ENCODE measurements around the gene CRADD. TPM values are rescaled to one million over a fixed set of nuclear protein-coding genes. Genes with fewer than 3 reads are reported as not detected.

CRADD gene
- total RNA-seq, 4 donors from 2014 or later, result 51.0 to 86.3 (median 56.6) TPM

DNA sequence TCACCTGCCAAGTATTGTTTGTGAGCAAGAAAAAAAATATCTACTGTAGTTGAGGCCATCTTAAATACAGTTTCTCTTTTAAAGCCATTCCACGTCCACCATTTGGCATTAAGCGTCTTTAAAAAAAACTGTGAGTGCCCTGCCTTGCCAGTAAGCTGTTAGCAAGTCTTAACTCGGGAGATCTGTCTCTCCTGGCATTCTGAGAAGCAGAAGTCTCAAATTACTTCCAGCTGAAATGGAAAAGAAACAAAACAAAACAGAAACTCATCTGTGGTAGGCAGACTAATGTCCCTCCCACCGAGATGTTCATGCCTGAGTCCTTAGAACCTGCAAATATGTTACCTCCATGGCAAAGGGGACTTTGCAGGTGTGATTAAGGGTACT, 126.2 kb downstream of the CRADD start:
- Histone ChIP-seq H3K27ac (peak overlapping the region; percentile 19 to 82 (median 60)), H3K9me3 (no peaks in the 10 kb centered on the region), H3K36me3 (no peaks in the 10 kb centered on the region), H3K4me3 (no peak overlapping the region), H3K4me1 (peaks cover 2 to 40% (median 21%) of the 10 kb centered on the region in 4 donors), H3K27me3 (no peaks in the 10 kb centered on the region)
- TF ChIP-seq EP300 (IDR thresholded peaks at IDR 0.05) (peak in 1 of 2 donors; percentile 43), POLR2A (IDR thresholded peaks at IDR 0.05) (no peak)
- 22 to 32% methylated on average over 4 of the region's 4 CpGs for WGBS, 2 donors
- DNase-seq (ENCODE audit: low spot score in 2 of 2), result no peak

DNA sequence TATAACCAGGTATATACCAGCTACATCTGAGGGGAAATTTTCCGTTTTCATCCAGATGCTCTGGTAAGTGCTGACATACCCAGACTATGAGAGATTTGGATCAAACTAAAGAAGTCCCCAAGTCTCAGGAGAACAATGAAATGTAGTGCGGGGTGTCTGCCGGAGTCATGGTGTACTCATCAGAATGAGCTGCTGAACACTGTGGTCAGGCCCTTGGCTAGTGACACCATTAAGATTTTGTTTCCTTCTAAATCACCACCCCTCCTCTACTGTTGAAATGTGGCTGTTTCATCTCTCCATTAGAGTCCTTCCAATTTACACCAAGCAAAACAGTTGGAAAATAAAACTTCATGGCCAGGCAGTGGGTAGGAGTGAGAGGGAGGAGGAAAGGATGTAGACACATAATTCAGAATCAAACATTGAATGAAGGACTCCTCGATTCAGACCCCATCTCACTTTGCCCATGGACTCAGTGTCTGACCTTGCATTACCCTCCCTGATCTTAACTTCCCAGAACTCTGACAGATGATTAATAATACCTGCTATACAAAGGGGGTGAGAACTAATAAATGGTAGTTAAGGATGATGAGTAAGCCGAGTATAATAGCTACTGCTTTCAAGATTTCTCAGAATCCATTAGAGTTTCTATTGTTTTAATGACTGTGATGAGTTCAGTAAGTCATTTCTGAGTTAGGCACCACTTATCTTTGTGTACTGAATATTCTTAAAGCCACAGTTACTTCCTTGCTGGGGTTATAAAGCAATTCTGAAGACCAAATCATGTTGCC, 127.4 kb downstream of the CRADD start:
- H3K36me3 ChIP-seq, result no peaks in the 10 kb centered on the region
- H3K4me1 ChIP-seq, result peaks cover 2 to 44% (median 21%) of the 10 kb centered on the region in 4 donors
- H3K4me3 ChIP-seq, result no peak overlapping the region
- no peaks in the 10 kb centered on the region for H3K27me3 ChIP-seq
- no peaks in the 10 kb centered on the region for H3K9me3 ChIP-seq
- TF ChIP-seq POLR2A (IDR thresholded peaks at IDR 0.05), result no peak
- TF ChIP-seq, protein P1, sequence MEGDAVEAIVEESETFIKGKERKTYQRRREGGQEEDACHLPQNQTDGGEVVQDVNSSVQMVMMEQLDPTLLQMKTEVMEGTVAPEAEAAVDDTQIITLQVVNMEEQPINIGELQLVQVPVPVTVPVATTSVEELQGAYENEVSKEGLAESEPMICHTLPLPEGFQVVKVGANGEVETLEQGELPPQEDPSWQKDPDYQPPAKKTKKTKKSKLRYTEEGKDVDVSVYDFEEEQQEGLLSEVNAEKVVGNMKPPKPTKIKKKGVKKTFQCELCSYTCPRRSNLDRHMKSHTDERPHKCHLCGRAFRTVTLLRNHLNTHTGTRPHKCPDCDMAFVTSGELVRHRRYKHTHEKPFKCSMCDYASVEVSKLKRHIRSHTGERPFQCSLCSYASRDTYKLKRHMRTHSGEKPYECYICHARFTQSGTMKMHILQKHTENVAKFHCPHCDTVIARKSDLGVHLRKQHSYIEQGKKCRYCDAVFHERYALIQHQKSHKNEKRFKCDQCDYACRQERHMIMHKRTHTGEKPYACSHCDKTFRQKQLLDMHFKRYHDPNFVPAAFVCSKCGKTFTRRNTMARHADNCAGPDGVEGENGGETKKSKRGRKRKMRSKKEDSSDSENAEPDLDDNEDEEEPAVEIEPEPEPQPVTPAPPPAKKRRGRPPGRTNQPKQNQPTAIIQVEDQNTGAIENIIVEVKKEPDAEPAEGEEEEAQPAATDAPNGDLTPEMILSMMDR (IDR thresholded peaks at IDR 0.05), result no peak
- TF ChIP-seq EP300 (IDR thresholded peaks at IDR 0.05), result no peak
- WGBS, 2 donors, result 63 to 66% methylated on average over 5 of the region's 5 CpGs
- H3K27ac ChIP-seq, result peak overlapping the region; percentile 54 to 82 (median 76)
- no peak for DNase-seq (ENCODE audit: low spot score in 2 of 2)

DNA sequence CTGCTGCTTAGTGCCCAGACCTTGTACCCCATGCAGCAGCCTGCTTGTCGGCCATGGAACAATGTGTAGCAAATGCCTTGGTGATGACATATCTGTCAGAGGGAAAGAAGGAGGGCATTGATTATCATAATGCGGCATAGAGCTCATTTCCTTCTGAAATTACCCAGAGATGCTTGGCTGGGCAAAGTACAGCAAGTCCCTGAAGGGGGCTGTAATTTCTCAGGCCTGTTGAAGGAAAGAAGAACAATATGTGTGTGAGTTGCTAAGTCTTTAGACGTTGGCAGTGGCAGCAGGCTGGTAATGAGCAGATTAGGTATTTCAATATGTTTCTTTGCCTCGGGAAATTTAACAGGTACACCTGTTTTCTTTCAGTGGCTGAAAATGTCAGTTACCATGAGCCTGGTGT, 128.6 kb downstream of the CRADD start:
- H3K4me3 ChIP-seq, result no peak overlapping the region
- TF ChIP-seq POLR2A (IDR thresholded peaks at IDR 0.05), result no peak
- TF ChIP-seq EP300 (IDR thresholded peaks at IDR 0.05), result peak; percentile 23 to 87
- DNase-seq (ENCODE audit: low spot score in 2 of 2), result no peak
- no peaks in the 10 kb centered on the region for H3K27me3 ChIP-seq
- no peaks in the 10 kb centered on the region for H3K36me3 ChIP-seq
- H3K27ac ChIP-seq, result peak overlapping the region; percentile 22 to 82 (median 68)
- WGBS, 2 donors, result 48 to 64% methylated on average over 4 of the region's 4 CpGs
- H3K4me1 ChIP-seq, result peaks cover 2 to 55% (median 21%) of the 10 kb centered on the region in 4 donors
- no peaks in the 10 kb centered on the region for H3K9me3 ChIP-seq

DNA sequence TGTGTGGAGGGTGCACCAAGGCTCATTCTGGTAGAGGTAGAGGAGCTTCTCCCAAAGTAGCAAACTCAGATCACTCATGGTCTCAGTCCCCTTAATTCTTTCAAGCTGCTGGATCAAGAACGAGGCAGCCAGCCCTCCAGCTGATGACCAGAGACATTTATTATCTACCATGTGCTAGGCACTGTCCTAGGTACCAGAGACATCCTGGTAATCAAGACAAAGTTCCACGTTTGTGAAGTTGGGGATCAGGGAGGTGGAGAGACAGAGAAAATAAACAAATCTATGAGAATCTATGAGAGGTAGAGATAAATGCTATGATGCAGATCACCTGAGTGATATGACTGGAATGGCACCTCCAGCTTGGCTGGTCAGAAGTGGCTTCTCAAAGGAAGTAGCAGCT, 130.2 kb downstream of the CRADD start:
- DNase-seq (ENCODE audit: low spot score in 2 of 2), result no peak
- H3K27ac ChIP-seq, result peak overlapping the region in 3 of 4 donors; percentile 27 to 82 (median 82)
- WGBS, 2 donors, result 82 to 86% methylated on average over 2 of the region's 2 CpGs
- H3K27me3 ChIP-seq, result no peaks in the 10 kb centered on the region
- TF ChIP-seq POLR2A (IDR thresholded peaks at IDR 0.05), result no peak
- TF ChIP-seq EP300 (IDR thresholded peaks at IDR 0.05), result no peak
- TF ChIP-seq, protein P1 (IDR thresholded peaks at IDR 0.05), result no peak
- no peaks in the 10 kb centered on the region for H3K36me3 ChIP-seq
- no peak overlapping the region for H3K4me3 ChIP-seq
- no peaks in the 10 kb centered on the region for H3K9me3 ChIP-seq
- H3K4me1 ChIP-seq, result peaks cover 2 to 66% (median 24%) of the 10 kb centered on the region in 4 donors

DNA sequence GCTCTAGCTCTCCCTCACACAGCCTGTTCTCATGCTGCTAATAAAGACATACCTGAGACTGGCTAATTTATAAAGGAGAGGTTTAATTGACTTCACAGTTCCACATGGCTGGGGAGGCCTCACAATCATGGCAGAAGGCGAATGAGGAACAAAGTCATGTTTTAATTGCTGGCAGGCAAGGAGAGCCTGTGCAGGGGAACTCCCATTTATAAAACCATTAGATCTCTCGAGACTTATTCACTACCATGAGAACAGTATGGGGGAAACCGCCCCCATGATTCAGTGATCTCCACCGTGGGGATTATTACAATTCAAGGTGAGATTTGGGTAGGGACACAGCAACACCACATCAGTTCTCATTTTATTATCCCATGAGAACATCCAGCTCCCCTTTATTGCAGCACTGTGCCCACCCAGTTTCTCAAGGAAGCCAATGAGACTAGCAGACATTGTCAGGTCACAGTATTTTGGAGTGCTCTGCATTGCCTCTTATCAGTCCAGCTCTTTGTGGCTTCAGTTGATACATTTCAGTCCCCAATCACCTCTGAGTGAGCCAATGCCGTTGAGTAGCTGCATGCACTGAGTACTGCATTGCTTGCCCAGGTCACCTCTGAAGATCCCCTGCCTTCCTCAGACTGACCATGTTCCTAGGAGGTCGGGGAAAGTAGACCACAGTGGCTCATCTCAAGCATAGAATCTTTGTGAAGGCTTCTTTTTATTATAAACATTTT, 131.2 kb downstream of the CRADD start:
- Histone ChIP-seq H3K36me3 (no peaks in the 10 kb centered on the region), H3K9me3 (no peaks in the 10 kb centered on the region), H3K27me3 (no peaks in the 10 kb centered on the region), H3K4me1 (peaks cover 5 to 66% (median 25%) of the 10 kb centered on the region in 4 donors), H3K27ac (peak overlapping the region in 2 of 4 donors; percentile 82), H3K4me3 (no peak overlapping the region)
- DNase-seq (ENCODE audit: low spot score in 2 of 2), result no peak
- TF ChIP-seq, protein P1 (IDR thresholded peaks at IDR 0.05), result no peak
- 87% methylated on average over 6 of the region's 6 CpGs for WGBS, 2 donors

DNA sequence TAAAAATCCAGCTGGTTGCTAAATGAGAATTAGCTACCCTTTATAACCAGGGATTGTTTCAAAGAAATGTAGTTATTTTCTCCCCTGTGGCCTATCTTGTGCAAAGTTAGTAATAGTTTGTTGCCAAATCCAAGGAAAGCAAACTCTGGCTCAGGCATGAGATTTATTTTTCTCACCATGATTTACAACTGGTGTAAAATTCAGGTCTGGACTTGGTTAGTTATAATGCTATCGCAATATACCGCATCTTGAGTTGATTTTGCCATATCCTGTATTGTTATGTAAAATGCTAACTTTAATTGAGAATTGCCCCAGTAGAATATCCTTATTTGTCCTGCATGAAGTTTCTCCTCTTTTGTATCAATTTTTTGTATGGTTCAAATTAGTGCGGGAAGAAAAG, 135.5 kb downstream of the CRADD start:
- H3K4me3 ChIP-seq, result no peak overlapping the region
- WGBS, 2 donors, result 65 to 69% methylated on average over 3 of the region's 3 CpGs
- TF ChIP-seq, protein P1 (IDR thresholded peaks at IDR 0.05), result no peak
- TF ChIP-seq POLR2A (IDR thresholded peaks at IDR 0.05), result no peak
- peak in 1 of 2 donors; percentile 7 for TF ChIP-seq EP300 (IDR thresholded peaks at IDR 0.05)
- no peaks in the 10 kb centered on the region for H3K27me3 ChIP-seq
- H3K36me3 ChIP-seq, result no peaks in the 10 kb centered on the region
- H3K27ac ChIP-seq, result peak overlapping the region; percentile 80 to 93 (median 86)
- H3K9me3 ChIP-seq, result no peaks in the 10 kb centered on the region
- DNase-seq (ENCODE audit: low spot score in 2 of 2), result no peak
- H3K4me1 ChIP-seq, result peaks cover 5 to 66% (median 26%) of the 10 kb centered on the region in 4 donors
